GM12892 (cell line): ENCODE measurements around the gene VSTM4.

Experiments used
- DNase-seq: peaks from one replicate; pipeline ENCODE4 v3.0.0; 2011; ENCODE audit not compliant: insufficient read length
- FAIRE-seq: peaks from 2 replicates; lab custom pipeline; 2011; peaks lifted over from hg19 to GRCh38; lab: Jason Lieb, UNC
- POLR2A ChIP-seq: IDR thresholded peaks from 2 replicates; pipeline ENCODE4 v1.6.1; 2011; ENCODE audit warnings: low read depth, low read length, control low read depth
- POLR2AphosphoS5 ChIP-seq: IDR thresholded peaks from 2 replicates; pipeline ENCODE4 v1.6.1; 2011; ENCODE audit warnings: low read depth, low read length, control low read depth
- TAF1 ChIP-seq: IDR thresholded peaks from 2 replicates; pipeline ENCODE4 v1.6.1; 2011; ENCODE audit warnings: low read depth, mild to moderate bottlenecking, control low read depth, low read length, borderline replicate concordance

The VSTM4 gene

GRCh38 chr10:49129376-49129775 is 14.1 kb upstream of the VSTM4 start:
- no peak for FAIRE-seq
- no peak for TF ChIP-seq POLR2A
- TF ChIP-seq POLR2AphosphoS5: no peak
- no peak for TF ChIP-seq TAF1
- DNase-seq: no peak

- FAIRE-seq: no peak
- no peak for DNase-seq
- TF ChIP-seq POLR2A (no peak), TAF1 (no peak), POLR2AphosphoS5 (no peak)
Measured at GRCh38 chr10:49128854-49129253, 13.5 kb upstream of the VSTM4 start.

GRCh38 chr10:49123981-49124950 is 8.9 kb upstream of the VSTM4 start:
- TF ChIP-seq POLR2AphosphoS5: no peak
- TF ChIP-seq POLR2A: no peak
- TF ChIP-seq TAF1: no peak
- FAIRE-seq (no peak), DNase-seq (no peak)

- no peak for DNase-seq
- TF ChIP-seq POLR2AphosphoS5 (no peak), POLR2A (no peak), TAF1 (no peak)
- no peak for FAIRE-seq
Measured at GRCh38 chr10:49120911-49121310, 5.6 kb upstream of the VSTM4 start.

DNA sequence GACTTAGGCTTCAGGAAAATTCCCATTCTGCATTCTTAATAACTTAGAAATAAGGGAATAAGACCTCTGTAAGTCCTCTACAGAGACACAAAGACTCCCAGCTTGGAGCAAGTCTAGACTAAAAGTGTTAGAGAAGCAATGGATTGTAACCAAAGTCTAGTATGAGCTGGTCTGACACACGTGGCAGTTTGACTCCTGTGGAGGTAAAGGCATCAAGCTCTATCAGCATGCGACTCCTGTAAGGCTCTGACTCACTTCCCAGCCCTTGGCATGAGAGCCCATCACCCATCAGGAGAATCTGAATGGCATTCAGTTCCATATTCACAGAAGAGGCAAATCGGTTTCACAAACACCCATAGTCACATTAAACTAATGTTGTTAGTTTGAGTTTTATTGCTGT is 4.4 kb upstream of the VSTM4 start:
- TF ChIP-seq POLR2A (no peak), POLR2AphosphoS5 (no peak), TAF1 (no peak)
- DNase-seq (no peak), FAIRE-seq (no peak)

- DNase-seq (no peak), FAIRE-seq (no peak)
Measured at GRCh38 chr10:49118430-49119074, 3.2 kb upstream of the VSTM4 start.

GRCh38 chr10:49117376-49118070 is 2.2 kb upstream of the VSTM4 start:
- TF ChIP-seq POLR2AphosphoS5 (no peak), POLR2A (no peak), TAF1 (no peak)
- FAIRE-seq (no peak), DNase-seq (no peak)

More at GRCh38 chr10:49118430-49119074, 3.2 kb upstream of the VSTM4 start:
- no peak for TF ChIP-seq TAF1
- no peak for TF ChIP-seq POLR2A
- TF ChIP-seq POLR2AphosphoS5: no peak

DNA sequence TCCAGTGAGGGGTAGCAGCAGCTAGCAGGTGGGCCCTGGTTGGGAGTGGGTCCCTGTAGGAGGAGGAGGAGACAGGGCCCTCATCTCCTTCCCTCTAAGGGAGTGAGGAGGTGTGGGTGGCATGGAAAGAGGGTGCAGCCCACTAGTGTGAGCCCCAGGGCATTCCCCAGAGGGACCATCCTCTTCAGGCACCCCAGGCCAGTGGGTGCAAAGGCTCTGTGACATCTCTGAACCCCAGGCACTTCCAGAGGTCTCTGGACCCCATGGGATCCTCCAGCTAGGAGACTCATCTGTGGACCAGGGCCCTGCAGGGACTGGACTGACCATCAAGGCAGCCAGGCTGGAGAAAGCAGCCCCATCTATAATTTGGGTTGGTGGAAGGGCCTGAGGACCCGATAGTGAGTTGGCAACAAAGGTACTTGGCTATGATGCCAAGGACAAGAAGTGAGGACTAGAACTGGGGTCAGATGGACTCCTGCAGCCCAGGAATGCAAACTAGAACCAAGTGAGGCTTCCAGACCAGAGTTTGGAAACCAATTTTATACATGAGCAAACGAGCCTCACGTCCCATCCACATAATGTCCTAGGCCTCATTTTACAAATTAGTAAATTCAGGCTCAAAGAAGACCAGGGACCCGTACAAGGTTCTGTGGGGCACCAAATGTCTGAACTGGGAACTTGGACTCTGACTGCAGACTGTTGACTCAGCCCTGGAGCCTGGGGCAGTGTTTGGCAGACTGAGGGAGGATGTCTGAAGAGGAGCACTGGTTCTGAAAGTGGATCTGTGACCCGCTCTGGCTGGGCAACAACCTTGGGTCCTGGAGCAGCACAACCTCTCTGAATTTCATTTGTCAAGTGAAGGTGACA is 1.4 kb upstream of the VSTM4 start:
- FAIRE-seq (no peak), DNase-seq (no peak)
- TF ChIP-seq POLR2AphosphoS5 (no peak), POLR2A (no peak), TAF1 (no peak)

GRCh38 chr10:49115796-49116508 is 630 bp upstream of the VSTM4 start:
- no peak for DNase-seq
- TF ChIP-seq POLR2A: no peak
- TF ChIP-seq TAF1: no peak
- no peak for TF ChIP-seq POLR2AphosphoS5
- FAIRE-seq: no peak

GRCh38 chr10:49114718-49115014 is 656 bp downstream of the VSTM4 start:
- no peak for FAIRE-seq
- DNase-seq: no peak
- TF ChIP-seq POLR2A (no peak), TAF1 (no peak), POLR2AphosphoS5 (no peak)
